Right lobe of liver (tissue), 4 donors: Measurements from ENCODE around the gene PRAMEF33.
"Not testable (repeated sequence)": the region's sequence is repeated elsewhere in the genome, so short reads cannot be mapped to it uniquely, and the experiment has no call there.

ENCODE experiments used
- CTCF ChIP-seq, 4 donors: fragments of 200-600 bp in 3 of 4; fragments of 450-650 bp in 1 of 4; IDR thresholded peaks; one replicate each; pipeline versions ENCODE4 v1.5.1 to v1.8.0; 2016 to 2022; ENCODE audit warnings: antibody characterized with exemption in 4 of 4, mild to moderate bottlenecking in 2 of 4
- POLR2A ChIP-seq: fragments of 450-650 bp; IDR thresholded peaks from one replicate; pipeline ENCODE4 v1.6.1; 2017; ENCODE audit warnings: antibody characterized with exemption, mild to moderate bottlenecking
- donor health status: DM: no; HTN: no; CAD: no.
- donor health status: DM: no; HTN: no; CAD: no.
- donor health status: DM: no; HTN: yes; CAD: no.

GRCh38 chr1:13354475-13354874 is 51.1 kb downstream of the PRAMEF33 start:
- TF ChIP-seq CTCF (IDR thresholded peaks at IDR 0.05): peak in 3 of 4 donors; percentile 7 to 21 (median 9)
- not testable (repeated sequence) for TF ChIP-seq POLR2A
